K562 (cell line): Measurements from ENCODE around the gene JADE3. TPM values are rescaled to one million over a fixed set of nuclear protein-coding genes. Genes with fewer than 3 reads are reported as not detected.
"Not testable (repeated sequence)": the region's sequence is repeated elsewhere in the genome, so short reads cannot be mapped to it uniquely, and the experiment has no call there.

Source experiments
- ATAC-seq: fragments of 200-7000 bp; cut with Tn5 transposase; 3 replicates; pipeline ENCODE4 v1.9.1; 2020; ENCODE audit warnings: moderate library complexity
- BruUV-seq: library from RNA; stranded (reverse); fragments of 400-500 nt; replicated peaks from 2 replicates; lab custom pipeline; 2021; lab: Mats Ljungman, UMichigan
- CTCF ChIA-PET: fragments of 300-600 bp; formaldehyde crosslinking; extraction: SDS; loops from one replicate; lab custom pipeline; 2021; ENCODE audit warnings: low intra/inter-chr PET ratio; lab: Yijun Ruan, JAX
- POLR2A ChIA-PET: fragments of 300-600, 350-650 bp; sonication (Branson Sonifier 250); formaldehyde crosslinking; extraction: SDS; loops from one replicate; lab custom pipeline; 2021; ENCODE audit warnings: antibody characterized with exemption, inconsistent platforms; lab: Yijun Ruan, JAX
- DNase-seq, 4 experiments: peaks; one replicate each; pipeline versions ENCODE4 v3.0.0 to v3.0.0-alpha.2; 2011 to 2018; ENCODE audit warnings: low spot score in 3 of 4, mixed read lengths in 3 of 4; ENCODE audit errors: extremely low read depth in 1 of 4
- FAIRE-seq: peaks from 2 replicates; lab custom pipeline; 2011; peaks lifted over from hg19 to GRCh38; lab: Jason Lieb, UNC
- H2AFZ ChIP-seq: 2 replicates; pipeline ENCODE4 v1.6.0; 2011; ENCODE audit warnings: low read depth, low read length, control low read depth, inconsistent platforms
- H3K27ac ChIP-seq: fragments of 200-600 bp; 3 replicates; pipeline ENCODE4 v1.8.0; 2011; ENCODE audit warnings: low read depth, mild to moderate bottlenecking, control low read depth, inconsistent platforms, low read length, moderate library complexity, mixed read lengths; ENCODE audit errors: extremely low read depth
- H3K27me3 ChIP-seq, 2 experiments: fragments of 300-600 bp in 1 of 2; 2 replicates in 1 of 2; 3 replicates in 1 of 2; pipeline versions ENCODE4 v1.6.0 to v1.8.0; 2011; ENCODE audit warnings: inconsistent platforms in 2 of 2, low read length in 2 of 2, mild to moderate bottlenecking in 1 of 2, mixed read lengths in 1 of 2, moderate library complexity in 1 of 2; ENCODE audit not compliant: control insufficient read depth in 2 of 2, insufficient read depth in 2 of 2
- H3K36me3 ChIP-seq: fragments of 300-600 bp; 3 replicates; pipeline ENCODE4 v1.8.0; 2011; ENCODE audit warnings: mild to moderate bottlenecking, low read length, inconsistent platforms; ENCODE audit not compliant: control insufficient read depth, insufficient read depth
- H3K4me1 ChIP-seq, 2 experiments: fragments of 200-600 bp in 1 of 2; replicated peaks in 1 of 2; 2 replicates in 1 of 2; 3 replicates in 1 of 2; pipeline versions ENCODE4 v1.5.1 to v1.8.0; 2011; ENCODE audit warnings: inconsistent platforms in 2 of 2, low read length in 2 of 2, mild to moderate bottlenecking in 1 of 2, mixed read lengths in 1 of 2, moderate library complexity in 1 of 2; ENCODE audit not compliant: control insufficient read depth in 2 of 2, insufficient read depth in 2 of 2
- H3K4me2 ChIP-seq: 2 replicates; pipeline ENCODE4 v1.6.1; 2011; ENCODE audit warnings: low read length, control low read depth, inconsistent platforms, mixed read lengths; ENCODE audit not compliant: insufficient read depth
- H3K4me3 ChIP-seq: fragments of 200-600 bp; sonication (generic), shearing (Covaris generic); 2 replicates; pipeline ENCODE4 v1.5.1; 2016; ENCODE audit warnings: control low read depth, inconsistent platforms
- H3K79me2 ChIP-seq: fragments of 200-600 bp; 3 replicates; pipeline ENCODE4 v1.8.0; 2011; ENCODE audit warnings: low read length, inconsistent platforms; ENCODE audit not compliant: control insufficient read depth, insufficient read depth
- H3K9ac ChIP-seq, 2 experiments: 2 replicates each; pipeline versions ENCODE4 v1.6.0 to v1.6.1; 2011; ENCODE audit warnings: low read depth in 2 of 2, low read length in 2 of 2, control low read depth in 1 of 2, inconsistent platforms in 1 of 2, mild to moderate bottlenecking in 1 of 2, mixed read lengths in 1 of 2; ENCODE audit not compliant: insufficient read depth in 1 of 2
- H3K9me1 ChIP-seq: one replicate; pipeline ENCODE4 v1.6.0; 2011; ENCODE audit warnings: inconsistent platforms, mild to moderate bottlenecking, low read length, moderate library complexity; ENCODE audit not compliant: control insufficient read depth, insufficient read depth
- H3K9me3 ChIP-seq: replicated peaks from 2 replicates; pipeline ENCODE4 v1.5.1; 2011; ENCODE audit warnings: low read depth, low read length, inconsistent platforms; ENCODE audit not compliant: control insufficient read depth, insufficient read depth
- H4K20me1 ChIP-seq: replicated peaks from 2 replicates; pipeline ENCODE4 v1.6.1; 2011; ENCODE audit warnings: low read length, inconsistent platforms, mixed read lengths; ENCODE audit not compliant: control insufficient read depth, insufficient read depth
- FIP1L1 ChIP-seq: fragments of 200-400 bp; formaldehyde crosslinking; IDR thresholded peaks from 2 replicates; pipeline ENCODE4 v1.6.1; 2018; ENCODE audit warnings: mild to moderate bottlenecking, low read depth, low read length; ENCODE audit not compliant: poor library complexity, severe bottlenecking
- L3MBTL2 ChIP-seq: fragments of 450-650 bp; IDR thresholded peaks from 2 replicates; pipeline ENCODE4 v1.6.1; 2016; ENCODE audit warnings: mild to moderate bottlenecking, moderate library complexity
- NFIC ChIP-seq: fragments of 450-650 bp; IDR thresholded peaks from 2 replicates; pipeline ENCODE4 v1.6.1; 2017; ENCODE audit warnings: mild to moderate bottlenecking, inconsistent platforms
- TSC22D4 ChIP-seq: fragments of 450-650 bp; IDR thresholded peaks from 2 replicates; pipeline ENCODE4 v1.6.1; 2016; ENCODE audit warnings: missing genetic modification characterization, missing biosample characterization, control low read depth
- WGBS: fragments of 100-300 bp; shearing (Covaris generic); methylation state at CpG from one replicate; pipeline ENCODE4 v1.1.6; 2016; ENCODE audit warnings: low coverage, mixed read lengths; ENCODE audit not compliant: insufficient coverage; ENCODE audit errors: missing lambda C conversion rate; 5-methylcytosine and 5-hydroxymethylcytosine counted together
- in situ Hi-C: fragments of 300-500 bp; cut with MboI; formaldehyde crosslinking; loops from 4 replicates; pipeline ENCODE4 v1.15.0; 2018; ENCODE audit warnings: inconsistent platforms, mixed read lengths
- intact Hi-C: fragments of 100-400 bp; cut with micrococcal nuclease; formaldehyde crosslinking; loops from 2 replicates; pipeline ENCODE4 v1.14.2; 2022
- polyA plus RNA-seq, 8 experiments: library from polyadenylated mRNA; depleted of rRNA in 4 of 8; stranded (reverse) in 5 of 8; unstranded in 3 of 8; fragments of >200 nt; fragmentation: Nextera tagmentation in 2 of 8; fragmentation: Illumina TruSeq in 1 of 8; extraction: Ambion mirVana in 2 of 8; extraction: Trizol in 1 of 8; gene quantifications; 2 replicates each; pipeline versions ENCODE4 v1.2.1 to v1.2.3, GENCODE V29; 2011 to 2014; ENCODE audit warnings: inconsistent platforms in 1 of 8, missing spikeins in 1 of 8
- total RNA-seq, 7 experiments: library from RNA; depleted of rRNA in 6 of 7; stranded (reverse); fragments of >200 nt in 6 of 7; fragmentation: Illumina TruSeq in 2 of 7; extraction: Trizol in 2 of 7; gene quantifications; 2 replicates each; pipeline versions ENCODE4 v1.2.1 to v1.2.3, GENCODE V29; 2011 to 2021; ENCODE audit warnings: low replicate concordance in 1 of 7
- TF ChIP-seq, protein P1 (sequence below): IDR thresholded peaks from 2 replicates; pipeline ENCODE4 v1.6.1; 2016; ENCODE audit warnings: missing genetic modification characterization, missing compliant biosample characterization
- TF ChIP-seq, protein P2 (sequence below): fragments of 450-650 bp; formaldehyde crosslinking; IDR thresholded peaks from 2 replicates; pipeline ENCODE4 v1.4.0; 2020; ENCODE audit warnings: mild to moderate bottlenecking, mixed read lengths
- TF ChIP-seq, protein P3 (sequence below), 3 experiments: IDR thresholded peaks in 2 of 3; conservative IDR thresholded peaks in 1 of 3; 2 replicates each; pipeline ENCODE4 v1.5.1; 2011 to 2012; ENCODE audit warnings: low read length in 3 of 3, mild to moderate bottlenecking in 3 of 3, control low read depth in 2 of 3, improper control_type of control experiment in 1 of 3, inconsistent platforms in 1 of 3, low read depth in 1 of 3, mixed read lengths in 1 of 3, moderate library complexity in 1 of 3; ENCODE audit not compliant: insufficient read depth in 2 of 3
- TF ChIP-seq, protein P4 (sequence below): fragments of 450-650 bp; conservative IDR thresholded peaks from 2 replicates; pipeline ENCODE4 v1.6.1; 2016; ENCODE audit warnings: missing genetic modification characterization, low read depth, mild to moderate bottlenecking, control low read depth, missing compliant biosample characterization

JADE3 gene
- total and polyA plus RNA-seq, 9 of the 15 experiments (the other 6 are each of a cell fraction or from before 2014, with no cell fraction given): 2.6 to 10.0 (median 7.0) TPM

DNA sequence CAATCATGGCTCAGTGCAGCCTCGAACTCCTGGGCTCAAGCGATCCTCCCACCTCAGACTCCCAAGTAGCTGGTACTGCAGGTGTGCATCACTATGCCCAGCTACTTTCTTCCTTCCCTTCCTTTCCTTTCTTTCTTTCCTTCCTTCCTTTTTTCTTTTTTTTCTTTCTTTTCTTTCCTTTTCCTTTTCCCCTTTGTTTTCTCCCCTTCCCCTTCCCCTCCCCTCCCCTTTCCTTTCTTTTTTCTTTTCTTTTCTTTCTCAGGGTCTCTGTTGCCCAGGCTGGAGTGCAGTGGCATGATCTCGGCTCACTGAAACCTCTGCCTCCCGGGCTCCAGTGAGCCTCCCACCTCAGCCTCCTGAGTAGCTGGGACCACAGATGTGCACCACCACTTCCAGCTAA, 44.4 kb downstream of the JADE3 start:
- H4K20me1 ChIP-seq, H3K9me1 ChIP-seq, BruUV-seq, H3K4me3 ChIP-seq, FAIRE-seq, H3K9me3 ChIP-seq, H3K79me2 ChIP-seq, H3K4me2 ChIP-seq, DNase-seq, H2AFZ ChIP-seq, in situ Hi-C loops, POLR2A ChIA-PET, intact Hi-C loops, H3K36me3 ChIP-seq, H3K27me3 ChIP-seq, H3K9ac ChIP-seq, ATAC-seq, H3K27ac ChIP-seq, CTCF ChIA-PET, H3K4me1 ChIP-seq: not testable (repeated sequence)
- 43% methylated on average over 3 of the region's 4 CpGs for WGBS
- TF ChIP-seq, protein P1, sequence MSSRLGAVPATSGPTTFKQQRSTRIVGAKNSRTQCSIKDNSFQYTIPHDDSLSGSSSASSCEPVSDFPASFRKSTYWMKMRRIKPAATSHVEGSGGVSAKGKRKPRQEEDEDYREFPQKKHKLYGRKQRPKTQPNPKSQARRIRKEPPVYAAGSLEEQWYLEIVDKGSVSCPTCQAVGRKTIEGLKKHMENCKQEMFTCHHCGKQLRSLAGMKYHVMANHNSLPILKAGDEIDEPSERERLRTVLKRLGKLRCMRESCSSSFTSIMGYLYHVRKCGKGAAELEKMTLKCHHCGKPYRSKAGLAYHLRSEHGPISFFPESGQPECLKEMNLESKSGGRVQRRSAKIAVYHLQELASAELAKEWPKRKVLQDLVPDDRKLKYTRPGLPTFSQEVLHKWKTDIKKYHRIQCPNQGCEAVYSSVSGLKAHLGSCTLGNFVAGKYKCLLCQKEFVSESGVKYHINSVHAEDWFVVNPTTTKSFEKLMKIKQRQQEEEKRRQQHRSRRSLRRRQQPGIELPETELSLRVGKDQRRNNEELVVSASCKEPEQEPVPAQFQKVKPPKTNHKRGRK (tag): peak; percentile 62

DNA sequence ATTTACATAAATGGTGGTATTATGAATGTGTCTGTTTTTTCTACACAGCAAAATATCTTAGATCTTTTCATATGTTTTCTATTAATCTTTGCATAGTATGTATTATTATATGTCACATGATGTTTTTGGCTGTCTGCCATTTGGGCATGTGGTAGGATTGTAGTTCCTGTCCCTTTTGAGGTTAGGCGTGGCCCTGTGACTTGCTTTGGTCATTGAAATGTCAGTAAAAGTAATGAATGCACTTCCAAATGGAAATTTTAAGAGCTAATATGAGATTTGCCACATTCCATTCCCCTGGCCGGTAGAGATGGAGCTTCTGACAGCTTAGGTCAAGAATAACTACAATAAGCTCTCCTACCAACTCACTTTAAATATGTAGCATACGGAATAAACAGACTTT, 45.1 kb downstream of the JADE3 start:
- Histone ChIP-seq H3K36me3 (no peaks in the 10 kb centered on the region), H3K4me2 (no peak overlapping the region), H3K27me3 (no peaks in the 10 kb centered on the region), H3K27ac (no peak overlapping the region), H3K9me3 (no peaks in the 10 kb centered on the region), H2AFZ (no peak overlapping the region), H3K4me1 (no peaks in the 10 kb centered on the region; a peak in 1 of 5 replicates), H3K9me1 (no peaks in the 10 kb centered on the region), H3K79me2 (no peaks in the 10 kb centered on the region), H3K4me3 (no peak overlapping the region), H3K9ac (no peak overlapping the region), H4K20me1 (no peaks in the 10 kb centered on the region)
- POLR2A ChIA-PET: no interaction called here
- CTCF ChIA-PET: no interaction called here
- ATAC-seq (no peak), DNase-seq (peak in 1 of 4 experiments; percentile 6), FAIRE-seq (no peak)
- intact Hi-C loops: no loop called here
- in situ Hi-C loops: no loop called here
- 23% methylated on average over 3 of the region's 3 CpGs for WGBS
- no TSS peak for BruUV-seq
- TF ChIP-seq NFIC (peak; percentile 55), TSC22D4 (tag) (no peak), FIP1L1 (no peak), L3MBTL2 (0 out of 2 replicates have a peak, but pooled peaks have one; percentile 17)
- TF ChIP-seq, protein P2, sequence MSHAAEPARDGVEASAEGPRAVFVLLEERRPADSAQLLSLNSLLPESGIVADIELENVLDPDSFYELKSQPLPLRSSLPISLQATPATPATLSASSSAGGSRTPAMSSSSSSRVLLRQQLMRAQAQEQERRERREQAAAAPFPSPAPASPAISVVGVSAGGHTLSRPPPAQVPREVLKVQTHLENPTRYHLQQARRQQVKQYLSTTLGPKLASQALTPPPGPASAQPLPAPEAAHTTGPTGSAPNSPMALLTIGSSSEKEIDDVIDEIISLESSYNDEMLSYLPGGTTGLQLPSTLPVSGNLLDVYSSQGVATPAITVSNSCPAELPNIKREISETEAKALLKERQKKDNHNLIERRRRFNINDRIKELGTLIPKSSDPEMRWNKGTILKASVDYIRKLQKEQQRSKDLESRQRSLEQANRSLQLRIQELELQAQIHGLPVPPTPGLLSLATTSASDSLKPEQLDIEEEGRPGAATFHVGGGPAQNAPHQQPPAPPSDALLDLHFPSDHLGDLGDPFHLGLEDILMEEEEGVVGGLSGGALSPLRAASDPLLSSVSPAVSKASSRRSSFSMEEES: peak; percentile 42
- TF ChIP-seq, protein P3, sequence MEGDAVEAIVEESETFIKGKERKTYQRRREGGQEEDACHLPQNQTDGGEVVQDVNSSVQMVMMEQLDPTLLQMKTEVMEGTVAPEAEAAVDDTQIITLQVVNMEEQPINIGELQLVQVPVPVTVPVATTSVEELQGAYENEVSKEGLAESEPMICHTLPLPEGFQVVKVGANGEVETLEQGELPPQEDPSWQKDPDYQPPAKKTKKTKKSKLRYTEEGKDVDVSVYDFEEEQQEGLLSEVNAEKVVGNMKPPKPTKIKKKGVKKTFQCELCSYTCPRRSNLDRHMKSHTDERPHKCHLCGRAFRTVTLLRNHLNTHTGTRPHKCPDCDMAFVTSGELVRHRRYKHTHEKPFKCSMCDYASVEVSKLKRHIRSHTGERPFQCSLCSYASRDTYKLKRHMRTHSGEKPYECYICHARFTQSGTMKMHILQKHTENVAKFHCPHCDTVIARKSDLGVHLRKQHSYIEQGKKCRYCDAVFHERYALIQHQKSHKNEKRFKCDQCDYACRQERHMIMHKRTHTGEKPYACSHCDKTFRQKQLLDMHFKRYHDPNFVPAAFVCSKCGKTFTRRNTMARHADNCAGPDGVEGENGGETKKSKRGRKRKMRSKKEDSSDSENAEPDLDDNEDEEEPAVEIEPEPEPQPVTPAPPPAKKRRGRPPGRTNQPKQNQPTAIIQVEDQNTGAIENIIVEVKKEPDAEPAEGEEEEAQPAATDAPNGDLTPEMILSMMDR (IDR thresholded peaks at IDR 0.05 in 2 of 3, conservative IDR thresholded peaks at IDR 0.05 in 1 of 3; ENCODE audit: insufficient read depth in 2 of 3, low read depth in 1 of 3, low read length in 3 of 3): no peak
- TF ChIP-seq, protein P4, sequence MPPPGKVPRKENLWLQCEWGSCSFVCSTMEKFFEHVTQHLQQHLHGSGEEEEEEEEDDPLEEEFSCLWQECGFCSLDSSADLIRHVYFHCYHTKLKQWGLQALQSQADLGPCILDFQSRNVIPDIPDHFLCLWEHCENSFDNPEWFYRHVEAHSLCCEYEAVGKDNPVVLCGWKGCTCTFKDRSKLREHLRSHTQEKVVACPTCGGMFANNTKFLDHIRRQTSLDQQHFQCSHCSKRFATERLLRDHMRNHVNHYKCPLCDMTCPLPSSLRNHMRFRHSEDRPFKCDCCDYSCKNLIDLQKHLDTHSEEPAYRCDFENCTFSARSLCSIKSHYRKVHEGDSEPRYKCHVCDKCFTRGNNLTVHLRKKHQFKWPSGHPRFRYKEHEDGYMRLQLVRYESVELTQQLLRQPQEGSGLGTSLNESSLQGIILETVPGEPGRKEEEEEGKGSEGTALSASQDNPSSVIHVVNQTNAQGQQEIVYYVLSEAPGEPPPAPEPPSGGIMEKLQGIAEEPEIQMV: no peak
